ENCODE measurements around the gene SPTLC2.
"Not testable (repeated sequence)": the region's sequence is repeated elsewhere in the genome, so short reads cannot be mapped to it uniquely, and the experiment has no call there.

The SPTLC2 gene, protein sequence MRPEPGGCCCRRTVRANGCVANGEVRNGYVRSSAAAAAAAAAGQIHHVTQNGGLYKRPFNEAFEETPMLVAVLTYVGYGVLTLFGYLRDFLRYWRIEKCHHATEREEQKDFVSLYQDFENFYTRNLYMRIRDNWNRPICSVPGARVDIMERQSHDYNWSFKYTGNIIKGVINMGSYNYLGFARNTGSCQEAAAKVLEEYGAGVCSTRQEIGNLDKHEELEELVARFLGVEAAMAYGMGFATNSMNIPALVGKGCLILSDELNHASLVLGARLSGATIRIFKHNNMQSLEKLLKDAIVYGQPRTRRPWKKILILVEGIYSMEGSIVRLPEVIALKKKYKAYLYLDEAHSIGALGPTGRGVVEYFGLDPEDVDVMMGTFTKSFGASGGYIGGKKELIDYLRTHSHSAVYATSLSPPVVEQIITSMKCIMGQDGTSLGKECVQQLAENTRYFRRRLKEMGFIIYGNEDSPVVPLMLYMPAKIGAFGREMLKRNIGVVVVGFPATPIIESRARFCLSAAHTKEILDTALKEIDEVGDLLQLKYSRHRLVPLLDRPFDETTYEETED

DNA sequence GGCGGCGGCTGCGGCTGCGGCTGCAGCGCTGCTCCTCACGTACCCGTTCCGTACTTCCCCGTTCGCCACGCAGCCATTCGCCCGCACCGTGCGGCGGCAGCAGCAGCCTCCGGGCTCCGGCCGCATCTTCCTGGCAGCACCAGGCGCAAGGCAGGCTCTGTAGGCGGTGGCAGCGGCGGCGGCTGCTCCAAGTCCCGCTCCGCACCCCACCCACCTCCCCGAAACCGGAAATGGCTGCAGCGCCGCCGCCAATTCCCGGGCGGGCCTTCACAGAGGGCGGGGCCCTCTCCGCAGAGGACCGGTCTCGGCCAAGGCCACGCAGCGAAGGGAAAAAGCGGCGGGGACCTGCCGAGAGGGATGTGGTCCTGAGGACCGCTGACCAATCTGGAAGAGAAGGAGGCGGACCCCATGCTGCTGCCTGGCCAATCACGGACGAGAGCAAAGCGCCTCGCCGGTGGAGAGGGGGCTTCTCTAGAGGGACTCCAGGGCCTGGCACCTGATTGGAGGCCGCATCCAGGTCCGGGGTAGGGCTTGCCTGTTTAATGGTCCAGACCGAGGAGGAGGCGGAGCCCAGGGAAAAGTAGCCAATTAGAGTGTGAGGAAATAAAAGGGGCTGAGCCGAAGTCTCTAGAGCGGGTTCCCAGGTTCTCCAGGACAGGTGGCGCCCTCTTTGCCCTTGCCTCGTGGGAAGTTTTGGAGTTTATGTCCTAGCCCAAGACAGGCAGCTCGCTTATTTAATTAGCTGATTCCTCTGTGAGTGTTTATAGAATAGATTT, at the start of gene SPTLC2:
Gene SPTLC2 (minus strand): TSS at position 184 of the 776 bp plus-strand sequence. CDS start 58 bp downstream, at position 126.
- peak; percentile 99 for DNase-seq (ENCODE audit: low spot score)

DNA sequence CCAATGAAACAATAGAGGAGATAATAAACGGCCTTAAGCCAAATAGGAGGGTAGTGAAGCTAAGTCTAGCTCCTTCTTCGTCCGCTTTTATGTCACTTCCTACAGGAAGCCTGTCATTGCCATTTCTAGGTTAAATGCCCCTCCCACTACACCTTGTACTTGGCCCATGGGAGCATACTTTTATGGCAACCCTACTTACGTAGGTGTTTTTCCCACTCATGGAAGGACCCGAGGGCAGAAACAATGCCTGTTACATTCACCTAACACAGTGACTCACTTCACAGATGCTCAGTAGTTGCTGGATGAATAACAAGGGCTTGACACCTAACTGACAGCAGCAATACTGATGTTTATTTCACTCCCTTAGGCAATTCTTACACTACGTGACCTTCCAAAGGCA, 46.9 kb upstream of the SPTLC2 start:
- no peak for DNase-seq (ENCODE audit: low spot score)

DNA sequence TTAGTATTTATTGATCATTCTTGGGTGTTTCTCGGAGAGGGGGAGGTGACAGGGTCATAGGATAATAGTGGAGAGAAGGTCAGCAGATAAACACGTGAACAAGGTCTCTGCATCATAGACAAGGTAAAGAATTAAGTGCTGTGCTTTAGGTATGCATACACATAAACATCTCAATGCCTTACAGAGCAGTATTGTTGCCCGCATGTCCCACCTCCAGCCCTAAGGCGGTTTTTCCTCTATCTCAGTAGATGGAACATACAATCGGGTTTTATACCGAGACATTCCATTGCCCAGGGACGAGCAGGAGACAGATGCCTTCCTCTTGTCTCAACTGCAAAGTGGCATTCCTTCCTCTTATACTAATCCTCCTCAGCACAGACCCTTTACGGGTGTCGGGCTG, 45.1 kb upstream of the SPTLC2 start:
- DNase-seq (ENCODE audit: low spot score): not testable (repeated sequence)

DNA sequence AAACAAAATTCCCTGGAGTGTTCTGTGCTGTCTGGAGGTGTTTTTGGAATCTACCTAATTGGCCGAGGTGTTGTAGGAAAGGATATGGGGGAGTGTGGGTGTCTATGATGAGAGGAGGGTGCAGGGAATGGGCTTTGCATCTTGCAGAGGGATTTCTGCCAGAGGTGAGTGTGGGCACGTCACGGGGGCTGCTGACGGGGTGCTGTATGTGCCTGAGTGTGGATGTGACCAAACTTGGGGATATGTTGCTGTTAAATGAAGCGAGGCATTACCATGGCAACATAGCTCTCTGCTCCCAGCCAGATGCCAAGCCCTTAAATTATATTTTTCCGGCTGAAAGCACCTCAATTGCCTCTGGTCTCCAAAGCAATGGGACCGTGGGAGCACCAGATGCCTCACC, 44.3 kb upstream of the SPTLC2 start:
- DNase-seq (ENCODE audit: low spot score): no peak

DNA sequence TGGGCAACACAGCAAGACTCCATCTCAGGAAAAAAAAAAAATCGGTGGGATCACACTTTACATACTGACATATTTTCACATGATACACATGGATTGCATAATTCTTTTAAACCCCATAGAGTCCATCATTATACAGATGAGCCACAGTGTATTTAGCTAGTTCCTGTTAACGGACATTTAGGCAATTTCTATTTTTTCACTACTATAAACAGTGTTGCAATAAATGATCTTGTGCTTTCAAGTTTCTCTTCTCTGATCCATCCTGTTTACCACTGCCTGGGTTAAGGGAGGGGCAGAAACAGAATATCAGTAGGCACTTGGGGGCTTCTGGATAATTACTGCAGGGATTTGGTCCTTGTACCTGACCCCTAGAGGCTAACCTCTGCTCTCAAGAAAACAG, 43.4 kb upstream of the SPTLC2 start:
- DNase-seq (ENCODE audit: low spot score): no peak

DNA sequence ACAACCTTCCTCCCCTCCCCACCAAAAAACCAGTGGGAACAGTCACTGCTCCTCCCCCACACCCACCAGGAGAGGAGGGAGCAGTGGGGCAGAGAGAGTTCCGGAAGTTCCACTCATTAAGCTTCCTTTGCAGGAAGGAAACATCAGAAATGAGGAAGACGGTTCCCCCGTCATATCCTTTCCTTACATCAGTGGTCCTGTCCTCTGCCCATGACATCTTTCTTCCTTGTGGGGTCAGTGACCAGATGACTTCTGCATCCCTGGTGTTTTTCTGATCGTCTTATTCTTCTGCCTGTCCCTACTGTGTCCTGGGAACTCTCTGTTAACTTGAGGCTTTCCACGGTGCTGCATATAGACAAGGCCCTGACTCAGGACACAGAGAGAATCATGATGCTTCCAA, 40.8 kb upstream of the SPTLC2 start:
- DNase-seq (ENCODE audit: low spot score): no peak

DNA sequence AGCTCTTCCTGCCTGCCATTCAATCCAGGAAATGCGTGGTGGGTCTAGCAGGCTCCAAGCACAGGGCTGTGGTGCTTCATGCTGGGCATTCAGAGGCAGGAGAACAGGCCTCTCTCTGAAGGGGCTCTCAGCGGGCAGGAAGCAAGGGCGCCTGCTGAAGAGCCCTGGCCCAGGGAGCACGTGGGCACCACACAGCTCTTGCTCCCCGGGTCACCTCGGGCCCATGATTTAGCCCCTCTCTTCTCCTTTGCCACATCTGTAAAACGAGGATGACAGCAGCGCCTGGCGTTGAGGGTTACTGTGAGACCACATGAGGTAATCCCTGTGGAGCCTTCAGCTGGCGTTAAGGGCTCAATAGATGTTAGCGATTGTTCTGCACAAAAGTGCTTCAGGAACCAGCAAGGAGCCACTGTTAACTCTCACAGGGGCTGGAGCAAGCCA, 37.6 kb upstream of the SPTLC2 start:
- DNase-seq (ENCODE audit: low spot score): no peak

DNA sequence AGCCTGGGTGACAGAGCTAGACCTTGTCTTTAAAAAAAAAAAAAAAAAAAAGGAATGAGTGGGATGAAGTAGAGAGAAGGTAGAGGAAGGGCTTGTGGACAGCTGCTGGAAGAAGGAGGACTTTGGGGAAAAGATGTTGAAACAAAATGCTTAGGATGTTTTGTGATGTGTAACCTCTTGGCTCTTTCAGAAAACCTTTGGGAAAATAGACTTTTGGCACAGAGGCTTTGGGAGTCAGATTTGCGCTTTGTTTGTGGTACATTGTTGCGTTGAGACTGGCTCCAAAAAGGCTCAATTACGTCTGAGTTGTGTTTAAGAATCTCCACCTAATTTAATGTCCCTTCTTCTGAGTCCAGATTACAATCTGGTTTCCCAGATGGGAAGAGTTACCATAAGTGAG, 32.9 kb upstream of the SPTLC2 start:
- peak; percentile 40 for DNase-seq (ENCODE audit: low spot score)

DNA sequence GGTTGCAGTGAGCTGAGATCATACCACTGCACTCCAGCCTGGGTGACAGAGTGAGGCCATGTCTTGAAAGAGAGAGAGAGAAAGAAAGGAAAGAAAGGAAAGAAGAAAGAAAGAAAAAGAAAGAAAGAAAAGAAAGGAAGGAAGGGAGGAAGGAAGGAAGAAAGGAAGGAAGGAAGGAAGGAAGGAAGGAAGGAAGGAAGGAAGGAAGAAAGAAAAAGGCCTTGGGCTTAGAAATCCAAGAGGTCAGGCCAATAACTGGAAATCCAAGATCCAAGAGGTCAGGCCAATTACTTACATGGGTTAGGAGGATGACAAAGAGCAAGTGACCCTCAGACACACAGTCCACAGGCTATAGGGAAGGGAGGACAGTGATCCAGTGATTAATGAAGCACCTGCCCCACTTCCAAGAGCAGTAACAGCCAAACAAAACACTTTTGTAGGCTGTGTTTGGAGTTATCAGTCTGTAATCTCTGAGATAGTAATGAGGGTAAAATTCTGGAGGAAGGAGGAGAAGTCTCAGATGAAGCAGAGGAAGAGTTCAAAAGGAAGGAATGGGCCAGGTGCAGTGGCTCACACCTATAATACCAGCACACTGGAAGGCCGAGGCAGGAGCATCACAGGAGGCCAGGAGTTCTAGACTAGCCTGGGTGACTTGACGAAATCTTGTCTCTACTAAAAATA, 32.2 kb upstream of the SPTLC2 start:
- DNase-seq (ENCODE audit: low spot score): no peak

DNA sequence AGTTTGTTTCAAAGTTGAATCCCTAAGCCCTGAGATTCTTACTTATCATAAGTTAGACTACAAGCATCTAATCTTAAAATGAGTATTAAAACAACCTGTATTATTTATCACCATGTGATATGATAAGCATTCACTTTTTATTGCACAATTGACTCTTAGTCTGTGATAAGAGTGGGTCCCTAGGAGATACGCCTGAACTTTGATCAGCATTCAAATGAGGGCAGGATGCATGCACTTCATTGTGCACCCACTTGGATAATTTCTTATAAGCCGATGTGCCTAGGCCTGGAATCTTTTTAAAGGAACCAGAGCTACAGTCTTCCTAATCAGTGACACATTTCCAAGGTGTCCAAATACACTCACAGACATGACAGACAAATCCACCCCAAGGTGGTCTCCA, 31.4 kb upstream of the SPTLC2 start:
- DNase-seq (ENCODE audit: low spot score): no peak

DNA sequence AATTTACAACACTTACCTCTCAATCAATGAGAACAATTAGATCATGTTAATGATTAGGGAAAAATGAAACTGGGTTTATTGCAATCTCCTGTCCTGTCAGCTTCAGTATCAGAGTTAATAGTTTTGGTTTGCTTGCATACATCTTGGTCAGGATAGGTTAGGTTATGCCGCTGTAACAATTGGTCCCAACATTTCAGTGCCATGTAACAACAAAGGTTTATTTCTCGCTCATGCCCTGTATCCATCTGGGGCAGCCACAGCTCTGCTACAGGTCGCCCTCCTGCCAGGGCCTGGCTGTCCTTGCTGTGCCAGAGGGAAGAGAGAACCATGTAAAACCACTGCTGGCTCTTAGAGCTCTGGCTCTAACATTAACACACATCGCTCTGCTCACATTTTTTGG, 30.5 kb upstream of the SPTLC2 start:
- DNase-seq (ENCODE audit: low spot score): no peak

DNA sequence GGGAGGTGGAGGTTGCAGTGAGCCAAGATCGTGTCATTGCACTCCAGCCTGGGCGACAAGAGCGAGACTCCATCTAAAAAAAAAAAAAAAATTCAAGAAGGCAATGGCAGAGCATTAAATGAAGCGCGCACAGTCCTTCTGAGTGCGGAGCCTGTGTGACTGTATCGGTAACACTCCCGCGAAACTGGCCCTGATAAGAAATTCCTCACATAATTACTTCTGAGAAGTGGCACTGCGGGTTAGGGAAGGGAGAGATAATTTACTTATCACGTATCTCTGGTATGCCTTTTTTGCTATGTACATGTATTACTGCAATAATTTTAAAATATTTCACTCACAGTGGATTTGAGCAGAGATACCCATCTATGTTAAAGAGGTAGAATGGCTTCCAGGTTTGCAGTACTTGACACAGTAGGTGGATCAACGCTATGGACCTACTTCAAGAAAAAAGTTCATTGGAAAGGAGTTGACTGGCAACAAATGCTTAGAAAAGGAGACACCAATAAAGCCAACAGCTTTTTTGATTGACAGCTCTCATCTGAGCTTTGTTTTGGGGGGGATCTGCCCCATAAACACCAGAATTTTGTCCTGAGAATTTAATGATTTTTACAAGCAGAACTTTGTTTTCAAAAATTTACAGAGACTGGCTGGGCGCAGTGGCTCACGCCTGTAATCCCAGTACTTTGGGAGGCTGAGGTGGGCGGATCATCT, 29.2 kb upstream of the SPTLC2 start:
- no peak for DNase-seq (ENCODE audit: low spot score)

DNA sequence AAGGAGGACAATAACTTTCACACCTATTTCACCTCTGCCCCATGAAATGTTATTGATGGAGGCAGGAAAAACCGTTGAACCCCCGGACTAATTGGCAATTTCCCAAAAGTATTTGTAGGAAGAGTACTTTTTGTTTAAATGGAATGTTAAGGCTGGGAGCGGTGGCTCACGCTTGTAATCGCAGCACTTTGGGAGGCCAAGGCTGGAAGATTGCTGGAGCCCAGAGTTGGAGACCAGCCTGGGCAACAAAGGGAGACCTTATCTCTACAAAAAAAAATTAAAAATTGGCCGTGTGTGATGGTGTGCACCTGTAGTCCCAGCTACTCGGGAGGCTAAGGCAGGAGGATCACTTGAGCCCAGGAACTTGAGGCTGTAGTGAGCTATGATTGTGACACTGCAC, 26.0 kb upstream of the SPTLC2 start:
- no peak for DNase-seq (ENCODE audit: low spot score)

DNA sequence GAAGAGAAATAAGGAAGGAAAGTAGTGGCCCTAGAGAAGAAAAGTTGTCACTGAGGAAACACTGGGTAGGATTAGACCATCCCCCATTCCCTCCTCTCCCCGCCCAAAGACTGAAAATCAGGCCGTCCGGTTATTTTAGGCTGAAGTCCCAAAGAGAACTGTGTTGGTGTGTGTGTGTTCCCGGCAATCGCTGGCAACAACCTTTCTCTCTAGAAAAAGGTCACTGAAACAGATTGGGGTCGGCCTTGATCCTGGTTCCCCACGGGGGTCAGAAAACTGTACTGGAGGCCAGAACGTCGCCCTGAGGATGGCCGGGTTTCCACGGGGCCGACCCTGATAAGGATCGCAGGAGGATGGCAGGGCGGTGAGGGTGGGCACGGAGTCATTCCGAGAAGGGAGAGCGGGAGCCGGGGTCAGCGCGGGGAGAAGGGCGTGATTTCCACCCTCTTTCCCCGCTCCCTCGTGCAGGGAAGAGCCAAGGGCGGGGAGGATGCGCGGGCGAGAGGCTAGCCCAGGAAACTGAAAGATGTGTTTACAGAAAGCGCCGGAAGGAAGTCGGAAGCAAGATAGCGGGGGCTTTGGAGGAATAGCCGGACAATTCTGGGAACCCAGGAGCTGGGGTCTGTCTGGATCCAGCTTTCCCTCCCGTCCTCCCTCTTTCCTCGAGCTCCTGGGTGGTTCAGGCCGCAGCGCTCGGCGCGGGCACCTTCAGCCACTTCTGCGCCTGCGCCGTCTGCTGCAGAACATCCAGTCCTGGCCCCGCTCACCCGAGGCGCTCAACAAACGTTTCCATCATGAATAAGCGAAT, 25.3 kb upstream of the SPTLC2 start:
- peak; percentile 93 for DNase-seq (ENCODE audit: low spot score)

DNA sequence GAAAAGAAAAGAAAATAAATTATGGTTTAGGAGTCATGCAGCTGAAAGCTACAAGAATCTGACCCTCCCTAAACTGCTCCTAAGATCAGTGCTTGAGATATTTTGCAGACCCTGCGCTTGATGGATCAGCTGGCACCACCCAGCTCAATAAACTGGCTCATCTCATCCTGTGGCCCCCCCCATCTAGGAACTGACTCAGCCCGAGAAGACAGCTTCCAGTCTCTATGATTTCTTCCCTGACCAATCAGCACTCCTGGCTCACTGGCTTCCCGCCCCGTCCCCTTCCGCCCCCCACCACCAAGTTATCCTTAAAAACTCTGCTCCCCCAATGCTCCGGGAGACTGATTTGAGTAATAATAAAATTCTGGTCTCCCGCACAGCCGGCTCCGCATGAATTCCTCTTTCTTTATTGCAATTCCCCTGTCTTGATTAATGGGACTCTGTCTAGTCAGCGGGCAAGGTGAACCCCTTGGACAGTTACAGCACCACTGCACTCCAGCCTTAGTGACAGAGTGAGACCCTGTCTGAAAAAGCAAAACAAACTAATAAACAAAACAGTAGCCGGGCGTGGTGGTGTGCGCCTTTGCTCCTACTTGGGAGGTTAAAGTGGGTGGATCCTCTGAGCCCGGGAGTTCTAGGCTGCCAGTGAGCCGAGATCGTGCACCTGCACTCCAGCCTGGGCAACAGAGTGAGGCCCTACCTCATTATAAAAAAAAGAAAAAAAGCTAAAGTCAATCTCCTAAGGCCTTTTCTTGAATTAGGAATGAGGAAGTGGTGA, 24.5 kb upstream of the SPTLC2 start:
- DNase-seq (ENCODE audit: low spot score): no peak

DNA sequence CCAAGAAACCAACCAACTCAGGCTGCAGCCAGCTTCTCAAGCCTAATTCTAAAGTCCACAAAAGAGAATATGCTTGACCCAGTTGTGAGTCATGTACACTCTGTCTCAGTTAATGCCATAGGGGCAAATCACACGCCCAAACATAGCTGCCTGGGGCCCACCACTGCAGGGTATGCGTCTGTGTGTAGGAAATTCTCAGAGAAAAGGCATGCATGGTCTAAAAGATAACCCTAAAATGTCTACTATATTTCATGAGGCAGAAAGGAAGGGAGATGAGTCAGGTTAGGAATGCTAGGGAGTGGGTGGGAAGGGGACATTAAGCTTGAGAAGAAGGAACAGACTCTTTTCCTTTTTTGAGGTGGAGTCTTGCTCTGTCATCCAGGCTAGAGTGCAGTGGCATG, 22.3 kb upstream of the SPTLC2 start:
- DNase-seq (ENCODE audit: low spot score): peak; percentile 74

DNA sequence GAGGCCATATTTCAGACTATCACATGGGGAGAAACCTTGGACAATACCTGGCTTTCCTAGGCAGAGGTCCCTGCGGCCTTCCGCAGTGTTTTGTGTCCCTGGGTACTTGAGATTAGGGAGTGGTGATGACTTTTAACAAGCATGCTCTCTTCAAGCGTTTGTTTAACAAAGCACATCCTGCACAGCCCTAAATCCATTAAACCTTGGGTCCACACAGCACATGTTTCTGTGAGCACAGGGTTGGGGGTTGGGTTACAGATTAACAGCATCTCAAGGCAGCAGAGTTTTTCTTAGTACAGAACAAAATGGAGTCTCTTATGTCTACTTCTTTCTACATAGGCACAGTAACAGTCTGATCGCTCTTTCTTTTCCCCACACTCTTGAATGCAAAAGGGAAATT, 19.4 kb upstream of the SPTLC2 start:
- not testable (repeated sequence) for DNase-seq (ENCODE audit: low spot score)

DNA sequence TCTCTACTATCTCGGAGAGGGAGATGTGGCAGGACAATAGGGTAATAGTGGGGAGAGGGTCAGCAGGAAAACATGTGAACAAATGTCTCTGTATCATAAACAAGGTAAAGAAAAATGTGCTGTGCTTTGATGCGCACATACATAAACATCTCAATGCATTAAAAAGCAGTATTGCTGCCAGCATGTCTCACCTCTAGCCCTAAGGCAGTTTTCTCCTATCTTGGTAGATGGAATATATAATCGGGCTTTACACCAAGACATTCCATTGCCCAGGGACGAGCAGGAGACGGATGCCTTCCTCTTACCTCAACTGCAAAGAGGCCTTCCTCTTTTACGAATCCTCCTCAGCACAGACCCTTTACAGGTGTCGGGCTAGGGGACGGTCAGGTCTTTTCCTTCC, 19.0 kb upstream of the SPTLC2 start:
- not testable (repeated sequence) for DNase-seq (ENCODE audit: low spot score)

DNA sequence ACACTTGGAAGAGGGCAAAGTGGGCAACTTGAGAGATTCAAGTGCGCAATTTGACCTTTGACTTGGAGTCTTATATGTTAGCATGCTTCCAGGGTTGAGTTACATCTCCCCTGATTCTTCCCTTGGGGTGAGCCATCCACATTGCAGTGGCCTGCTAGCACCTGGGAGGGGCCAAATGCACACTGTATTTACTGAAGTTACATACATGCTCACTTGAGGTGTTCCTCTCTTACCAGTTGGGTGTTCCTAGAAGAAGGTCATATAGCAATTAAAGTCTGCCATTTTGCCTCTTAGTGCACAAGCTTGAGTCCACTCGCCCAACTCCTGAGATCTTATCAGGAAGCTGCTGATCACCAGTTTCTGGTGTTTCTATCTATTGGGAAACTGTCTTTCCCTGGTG, 13.7 kb upstream of the SPTLC2 start:
- DNase-seq (ENCODE audit: low spot score): no peak

DNA sequence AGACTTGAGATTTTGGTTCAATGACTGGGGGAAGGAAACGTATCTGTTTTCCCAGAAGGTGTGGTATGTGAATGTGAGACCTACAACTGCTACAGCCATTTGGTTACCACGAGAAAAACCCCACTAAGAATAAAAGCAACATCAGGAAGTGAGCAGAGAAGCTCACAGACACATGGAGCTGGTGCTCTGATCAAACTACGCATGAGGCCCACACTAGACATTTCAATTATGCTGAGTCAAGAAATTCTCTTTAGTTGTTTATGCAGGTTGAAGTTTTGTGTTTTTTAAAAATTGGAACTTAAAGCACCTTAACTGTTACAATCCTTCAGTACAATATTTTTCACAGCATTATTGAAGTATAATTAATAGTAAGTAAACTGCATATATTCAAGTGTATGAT, 8.9 kb upstream of the SPTLC2 start:
- DNase-seq (ENCODE audit: low spot score): no peak

Data from AG20443 (cell line).